Transverse colon (tissue), 4 donors: Measurements from ENCODE around the gene DDX5.

ENCODE experiments used
- POLR2A ChIP-seq: fragments of 450-650 bp; IDR thresholded peaks from one replicate; pipeline ENCODE4 v1.6.1; 2016; ENCODE audit warnings: antibody characterized with exemption, mild to moderate bottlenecking, moderate library complexity
- POLR2AphosphoS5 ChIP-seq, 3 donors: sonication (generic); formaldehyde crosslinking; IDR thresholded peaks; one replicate each; pipeline ENCODE4 v1.6.1; 2016; ENCODE audit warnings: antibody characterized with exemption in 3 of 3
- TF ChIP-seq, protein P1 (sequence below), 5 experiments: fragments of 200-600 bp in 3 of 5; fragments of 450-650 bp in 2 of 5; sonication (generic) in 3 of 5; IDR thresholded peaks; 1 replicate in 2 of 5; 2 replicates in 3 of 5; pipeline ENCODE4 v1.5.1; 2016 to 2017; ENCODE audit warnings: antibody characterized with exemption in 5 of 5, inconsistent platforms in 3 of 5, mild to moderate bottlenecking in 2 of 5, moderate library complexity in 1 of 5

- TF ChIP-seq, protein P1, sequence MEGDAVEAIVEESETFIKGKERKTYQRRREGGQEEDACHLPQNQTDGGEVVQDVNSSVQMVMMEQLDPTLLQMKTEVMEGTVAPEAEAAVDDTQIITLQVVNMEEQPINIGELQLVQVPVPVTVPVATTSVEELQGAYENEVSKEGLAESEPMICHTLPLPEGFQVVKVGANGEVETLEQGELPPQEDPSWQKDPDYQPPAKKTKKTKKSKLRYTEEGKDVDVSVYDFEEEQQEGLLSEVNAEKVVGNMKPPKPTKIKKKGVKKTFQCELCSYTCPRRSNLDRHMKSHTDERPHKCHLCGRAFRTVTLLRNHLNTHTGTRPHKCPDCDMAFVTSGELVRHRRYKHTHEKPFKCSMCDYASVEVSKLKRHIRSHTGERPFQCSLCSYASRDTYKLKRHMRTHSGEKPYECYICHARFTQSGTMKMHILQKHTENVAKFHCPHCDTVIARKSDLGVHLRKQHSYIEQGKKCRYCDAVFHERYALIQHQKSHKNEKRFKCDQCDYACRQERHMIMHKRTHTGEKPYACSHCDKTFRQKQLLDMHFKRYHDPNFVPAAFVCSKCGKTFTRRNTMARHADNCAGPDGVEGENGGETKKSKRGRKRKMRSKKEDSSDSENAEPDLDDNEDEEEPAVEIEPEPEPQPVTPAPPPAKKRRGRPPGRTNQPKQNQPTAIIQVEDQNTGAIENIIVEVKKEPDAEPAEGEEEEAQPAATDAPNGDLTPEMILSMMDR (IDR thresholded peaks at IDR 0.05) = no peak
- no peak for TF ChIP-seq POLR2A
- TF ChIP-seq POLR2AphosphoS5 (IDR thresholded peaks at IDR 0.05) = no peak
Measured at GRCh38 chr17:64532409-64532808, 26.3 kb upstream of the DDX5 start.
